Esophagus squamous epithelium (tissue), 4 donors: Measurements from ENCODE around the gene NEU3.

Experiments
- POLR2A ChIP-seq, 4 donors: fragments of 450-650 bp; IDR thresholded peaks; one replicate each; pipeline ENCODE4 v1.6.1; 2017; ENCODE audit warnings: antibody characterized with exemption in 4 of 4, mild to moderate bottlenecking in 4 of 4, moderate library complexity in 3 of 4
- TF ChIP-seq, protein P1 (sequence below), 6 experiments: fragments of 450-650 bp in 4 of 6; fragments of 200-600 bp in 2 of 6; sonication (generic) in 2 of 6; IDR thresholded peaks; one replicate each; pipeline ENCODE4 v1.5.1; 2016 to 2019; ENCODE audit warnings: antibody characterized with exemption in 6 of 6, mild to moderate bottlenecking in 4 of 6, moderate library complexity in 4 of 6

DNA sequence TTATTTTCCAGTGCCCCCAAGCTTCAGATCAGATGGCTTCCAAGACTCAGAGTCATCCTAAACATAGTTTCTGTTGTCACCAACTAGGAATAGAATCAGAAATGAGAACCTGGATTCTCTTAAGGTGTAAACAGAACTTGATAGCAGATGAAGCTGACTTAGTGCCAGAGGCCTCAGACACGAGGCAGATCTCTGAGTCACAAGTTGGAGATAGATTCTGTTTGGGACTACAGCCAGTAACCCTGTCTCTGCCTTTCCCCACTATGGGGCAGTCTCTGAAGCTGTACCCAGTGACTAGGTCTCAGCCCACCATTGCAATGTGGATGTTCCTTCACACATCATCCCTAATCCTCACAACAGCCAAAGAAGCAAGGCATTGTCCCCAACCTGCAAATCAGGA, 25.4 kb downstream of the NEU3 start:
- TF ChIP-seq, protein P1, sequence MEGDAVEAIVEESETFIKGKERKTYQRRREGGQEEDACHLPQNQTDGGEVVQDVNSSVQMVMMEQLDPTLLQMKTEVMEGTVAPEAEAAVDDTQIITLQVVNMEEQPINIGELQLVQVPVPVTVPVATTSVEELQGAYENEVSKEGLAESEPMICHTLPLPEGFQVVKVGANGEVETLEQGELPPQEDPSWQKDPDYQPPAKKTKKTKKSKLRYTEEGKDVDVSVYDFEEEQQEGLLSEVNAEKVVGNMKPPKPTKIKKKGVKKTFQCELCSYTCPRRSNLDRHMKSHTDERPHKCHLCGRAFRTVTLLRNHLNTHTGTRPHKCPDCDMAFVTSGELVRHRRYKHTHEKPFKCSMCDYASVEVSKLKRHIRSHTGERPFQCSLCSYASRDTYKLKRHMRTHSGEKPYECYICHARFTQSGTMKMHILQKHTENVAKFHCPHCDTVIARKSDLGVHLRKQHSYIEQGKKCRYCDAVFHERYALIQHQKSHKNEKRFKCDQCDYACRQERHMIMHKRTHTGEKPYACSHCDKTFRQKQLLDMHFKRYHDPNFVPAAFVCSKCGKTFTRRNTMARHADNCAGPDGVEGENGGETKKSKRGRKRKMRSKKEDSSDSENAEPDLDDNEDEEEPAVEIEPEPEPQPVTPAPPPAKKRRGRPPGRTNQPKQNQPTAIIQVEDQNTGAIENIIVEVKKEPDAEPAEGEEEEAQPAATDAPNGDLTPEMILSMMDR (IDR thresholded peaks at IDR 0.05) = no peak
- TF ChIP-seq POLR2A (IDR thresholded peaks at IDR 0.05) = no peak
